Jurkat, Clone E6-1 (cell line): ENCODE results near the gene SOCS3.
A peak's percentile ranks its signal among the peaks of the same experiment; 100 is the strongest.

Experiments used
- DNase-seq: peaks from one replicate; pipeline ENCODE4 v3.0.0-alpha.2; 2011; ENCODE audit warnings: low read depth, low spot score
- H3K4me3 ChIP-seq: 2 replicates; pipeline ENCODE4 v1.5.1; 2011; ENCODE audit warnings: mild to moderate bottlenecking, low read length, control low read depth, moderate library complexity

SOCS3 gene

GRCh38 chr17:78372841-78373240 is 13.0 kb upstream of the SOCS3 start:
- H3K4me3 ChIP-seq, result no peak overlapping the region
- DNase-seq, result no peak

GRCh38 chr17:78371056-78371455 is 11.2 kb upstream of the SOCS3 start:
- H3K4me3 ChIP-seq, result no peak overlapping the region

DNA sequence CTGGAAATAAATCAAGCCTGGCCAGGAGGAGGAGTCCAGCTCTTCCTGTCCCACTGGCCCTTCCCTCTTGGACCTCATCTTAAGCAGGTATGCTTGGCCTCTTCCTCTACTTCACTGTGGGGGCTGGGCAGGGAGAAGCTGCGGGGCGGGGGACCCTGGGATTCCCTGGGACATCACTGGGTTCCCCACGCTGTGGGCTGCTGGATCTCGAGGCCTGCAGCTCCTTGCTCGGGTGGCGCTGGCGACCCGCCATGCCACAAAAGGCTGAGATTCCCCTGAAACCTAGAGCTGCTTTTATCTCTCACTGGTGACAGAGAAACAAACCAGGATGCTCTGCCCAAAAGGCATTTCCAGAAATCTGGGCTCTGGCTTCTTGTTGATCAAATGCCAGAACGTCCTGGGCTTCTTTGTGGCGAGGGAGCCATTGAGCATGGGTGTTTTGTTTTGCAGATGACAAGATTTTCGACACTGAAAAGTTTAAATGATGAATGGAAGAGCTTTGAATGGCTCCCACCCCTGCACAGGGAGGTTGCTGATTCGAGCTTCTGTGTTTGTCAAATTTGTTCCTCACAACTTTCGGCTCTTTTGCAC is 10.0 kb upstream of the SOCS3 start:
- no peak for DNase-seq

More at GRCh38 chr17:78371056-78371455, 11.2 kb upstream of the SOCS3 start:
- no peak for DNase-seq

DNA sequence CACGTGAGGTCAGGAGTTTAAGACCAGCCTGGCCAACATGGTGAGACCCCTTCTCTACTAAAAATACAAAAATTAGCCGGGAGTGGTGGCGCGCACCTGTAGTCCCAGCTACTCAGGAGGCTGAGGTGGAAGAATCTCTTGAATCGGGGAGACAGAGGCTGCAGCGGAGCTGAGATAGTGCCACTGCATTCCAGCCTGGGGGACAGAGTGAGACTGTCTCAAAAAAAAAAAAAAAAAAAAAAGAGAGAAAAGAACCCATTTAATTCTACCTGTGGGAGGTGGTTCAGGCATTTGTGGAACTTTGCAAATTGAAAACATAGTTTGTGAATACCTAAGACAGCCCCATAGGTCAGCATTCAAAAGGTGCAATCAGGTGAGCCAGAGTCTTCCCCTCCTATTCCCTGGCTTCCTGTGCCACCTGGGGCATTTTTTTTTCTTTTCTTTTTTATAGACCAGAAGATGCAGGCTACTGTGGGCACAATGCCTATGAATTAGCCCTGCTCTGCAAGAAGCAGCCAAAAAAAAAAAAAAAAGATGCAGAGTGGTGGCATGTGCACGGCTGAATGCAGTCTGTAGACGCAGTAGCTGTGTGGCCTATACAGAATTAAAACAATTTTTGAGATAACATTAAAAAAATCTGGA is 9.1 kb upstream of the SOCS3 start:
- no peak for DNase-seq
- no peak overlapping the region for H3K4me3 ChIP-seq

More for the DNA sequence above, 10.0 kb upstream of the SOCS3 start:
- H3K4me3 ChIP-seq, result no peak overlapping the region

GRCh38 chr17:78368348-78368747 is 8.5 kb upstream of the SOCS3 start:
- no peak for DNase-seq
- H3K4me3 ChIP-seq, result no peak overlapping the region

- no peak overlapping the region for H3K4me3 ChIP-seq
- DNase-seq, result no peak
Observed at GRCh38 chr17:78367193-78367592, 7.3 kb upstream of the SOCS3 start.

DNA sequence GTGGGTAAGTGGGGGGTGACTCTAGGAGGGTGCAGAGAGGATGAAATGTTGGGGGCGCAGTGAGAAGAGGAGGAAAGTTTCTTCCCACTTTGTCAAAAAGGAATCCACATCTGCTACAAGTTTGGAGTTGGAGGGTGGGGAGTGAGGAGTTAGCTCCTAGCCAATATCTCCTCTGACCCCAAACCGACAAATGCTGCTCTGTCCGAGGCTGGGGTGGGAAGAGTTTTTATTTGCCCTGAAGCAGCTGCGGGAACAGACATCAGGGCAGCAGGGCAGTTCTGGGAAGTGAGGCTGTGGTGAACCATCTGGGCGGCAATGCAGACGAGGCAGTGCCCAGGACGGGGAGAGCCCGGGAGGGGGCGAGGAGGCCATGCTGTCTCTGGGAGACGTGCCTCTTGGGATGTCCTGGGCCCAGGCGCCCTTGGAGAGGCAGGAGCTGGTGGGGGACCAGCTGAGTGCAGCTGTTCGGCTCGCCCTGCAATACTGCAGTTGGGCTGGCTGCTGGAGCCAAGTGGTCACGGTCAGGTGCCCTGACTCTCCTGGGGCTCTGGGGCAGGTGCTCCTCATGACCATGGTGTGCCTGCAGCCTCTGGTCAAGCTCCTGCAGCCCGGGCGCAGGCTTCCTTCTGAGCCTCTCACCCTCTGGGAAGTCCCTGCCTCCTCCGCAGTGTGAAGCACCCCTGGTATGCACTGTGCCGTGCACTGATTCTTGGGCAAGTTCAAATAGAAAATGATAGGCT is 6.4 kb upstream of the SOCS3 start:
- no peak overlapping the region for H3K4me3 ChIP-seq

GRCh38 chr17:78365561-78366108 is 5.8 kb upstream of the SOCS3 start:
- no peak for DNase-seq
- no peak overlapping the region for H3K4me3 ChIP-seq

More for the DNA sequence above, 6.4 kb upstream of the SOCS3 start:
- DNase-seq, result no peak

DNA sequence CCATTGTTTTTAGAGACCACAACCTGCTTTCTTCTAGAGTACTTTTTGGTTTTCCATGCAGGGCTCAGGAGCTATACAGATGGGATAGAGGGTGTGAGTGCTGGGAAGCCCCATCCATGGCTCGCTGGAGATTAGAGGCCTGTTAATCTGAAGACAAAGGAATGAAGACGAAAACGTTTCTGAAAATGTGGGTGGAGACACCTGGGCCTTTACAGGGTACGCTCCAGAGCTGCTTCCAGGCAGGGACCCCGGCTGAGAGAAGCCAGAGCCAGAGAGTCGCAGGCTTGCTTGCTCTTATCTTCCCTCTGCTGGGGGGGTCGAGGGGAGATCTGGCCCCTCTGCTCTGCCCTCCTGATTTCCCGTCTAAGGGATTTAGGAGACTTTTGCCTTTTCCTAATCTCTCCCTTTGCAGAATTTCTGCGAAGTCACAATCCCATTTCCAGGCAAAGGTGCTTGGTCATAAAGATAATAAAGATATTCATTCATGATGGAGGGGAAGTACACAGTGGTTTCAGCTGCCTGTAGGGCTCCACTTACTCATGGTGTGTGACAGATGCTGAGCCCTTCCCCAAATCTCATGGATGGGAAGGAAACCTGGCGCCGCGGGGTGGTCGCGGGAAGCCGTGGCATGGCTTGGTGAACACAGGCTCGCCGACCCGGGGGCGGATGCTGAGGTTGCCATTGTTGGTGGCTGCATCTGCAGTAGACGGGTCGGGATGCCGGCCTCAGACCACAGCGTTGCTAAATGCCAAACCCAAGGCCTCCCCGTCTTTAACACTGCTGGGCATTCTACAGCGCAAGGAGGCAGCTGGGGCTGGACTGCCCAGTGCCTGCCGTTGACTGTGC is 4.8 kb upstream of the SOCS3 start:
- H3K4me3 ChIP-seq, result no peak overlapping the region
- no peak for DNase-seq

DNA sequence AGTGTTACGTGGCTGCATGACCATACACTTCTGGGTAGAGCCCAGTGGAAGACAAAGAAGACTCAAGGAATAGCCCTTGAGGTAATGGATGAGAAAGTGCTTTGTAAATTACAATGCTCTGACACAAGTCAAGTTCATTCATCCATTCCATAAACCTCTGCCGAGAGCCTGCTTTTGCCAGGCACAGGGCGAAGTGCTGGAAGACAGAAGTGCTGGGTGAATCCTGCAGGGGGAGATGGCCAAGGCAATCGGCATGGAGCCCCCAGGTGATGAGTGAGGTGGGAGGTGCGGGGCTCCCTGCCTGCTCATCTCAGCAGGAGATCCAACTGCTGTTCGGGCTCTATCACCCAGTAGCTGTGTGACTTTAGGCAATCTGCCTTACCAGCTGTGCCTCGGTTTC is 2.8 kb upstream of the SOCS3 start:
- H3K4me3 ChIP-seq, result no peak overlapping the region
- no peak for DNase-seq

DNA sequence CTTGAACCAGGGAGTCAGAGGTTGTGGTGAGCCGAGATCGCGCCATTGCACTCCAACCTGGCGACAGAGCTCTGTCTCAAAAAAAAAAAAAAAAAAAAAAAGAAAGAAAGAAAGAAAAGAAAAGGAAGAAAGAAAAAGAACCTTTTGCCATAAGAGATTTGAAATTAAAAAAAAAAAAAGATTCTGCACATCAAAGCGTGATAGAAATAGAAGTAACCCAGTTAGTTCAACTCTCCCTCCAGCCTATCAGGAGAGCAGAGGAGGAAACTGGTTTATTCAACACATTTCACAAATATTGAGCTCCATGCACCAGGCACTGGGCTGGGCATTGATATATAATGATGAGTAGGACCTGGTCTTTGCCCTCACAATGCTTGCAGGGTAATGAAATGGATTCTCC is 2.4 kb upstream of the SOCS3 start:
- no peak for DNase-seq
- no peak overlapping the region for H3K4me3 ChIP-seq

- H3K4me3 ChIP-seq, result no peak overlapping the region
Observed at GRCh38 chr17:78361225-78361701, 1.4 kb upstream of the SOCS3 start.

DNA sequence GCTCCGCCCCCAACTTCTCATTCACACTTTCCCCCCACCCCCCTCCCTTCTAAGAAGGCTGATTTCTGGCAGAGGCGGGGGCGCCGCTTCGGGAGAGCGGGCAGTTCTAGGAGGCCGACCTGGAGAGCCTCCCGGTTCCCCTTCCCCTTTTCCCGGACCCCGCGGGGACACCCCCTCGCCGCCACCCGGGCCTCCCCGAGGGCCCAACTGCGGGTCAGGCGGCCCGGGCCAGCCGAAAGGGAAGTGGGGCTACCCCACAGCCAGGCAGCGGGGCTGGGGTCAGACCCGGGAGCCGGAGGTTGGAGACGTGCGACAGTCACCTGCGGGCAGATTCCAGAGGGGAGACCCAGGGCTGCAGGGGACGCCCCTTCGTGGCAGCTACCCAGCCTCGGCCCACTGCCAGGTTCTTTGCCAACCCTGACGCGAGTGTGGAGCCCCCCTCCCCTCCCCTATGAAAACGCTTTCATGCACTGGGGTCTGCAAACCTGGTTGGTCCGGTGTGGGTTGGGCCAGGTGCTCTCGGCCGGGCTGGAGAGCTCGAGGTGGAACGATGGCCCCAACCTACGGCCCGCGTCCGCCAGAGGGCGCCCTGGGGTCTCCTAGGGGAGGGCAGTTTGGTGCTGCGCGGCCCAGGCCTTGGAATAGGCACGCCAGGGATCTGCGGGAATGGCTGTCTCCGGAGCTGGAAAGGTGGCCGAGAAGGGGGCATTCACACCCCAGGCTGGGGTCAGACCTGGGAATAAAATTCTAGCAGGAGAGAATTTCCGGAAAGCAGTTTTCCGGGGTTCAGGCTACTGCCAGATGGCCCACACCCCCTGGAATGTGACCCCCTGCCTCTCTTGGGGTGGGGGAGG is 721 bp upstream of the SOCS3 start:
- DNase-seq, result no peak
- peak overlapping the region; percentile 47 for H3K4me3 ChIP-seq

More at GRCh38 chr17:78361225-78361701, 1.4 kb upstream of the SOCS3 start:
- DNase-seq, result no peak

- H3K4me3 ChIP-seq, result peak overlapping the region; percentile 47
- no peak for DNase-seq
Observed at GRCh38 chr17:78359321-78359996, 418 bp downstream of the SOCS3 start.

- H3K4me3 ChIP-seq, result no peak overlapping the region
- no peak for DNase-seq
Observed at GRCh38 chr17:78358538-78359320, 1.1 kb downstream of the SOCS3 start.

DNA sequence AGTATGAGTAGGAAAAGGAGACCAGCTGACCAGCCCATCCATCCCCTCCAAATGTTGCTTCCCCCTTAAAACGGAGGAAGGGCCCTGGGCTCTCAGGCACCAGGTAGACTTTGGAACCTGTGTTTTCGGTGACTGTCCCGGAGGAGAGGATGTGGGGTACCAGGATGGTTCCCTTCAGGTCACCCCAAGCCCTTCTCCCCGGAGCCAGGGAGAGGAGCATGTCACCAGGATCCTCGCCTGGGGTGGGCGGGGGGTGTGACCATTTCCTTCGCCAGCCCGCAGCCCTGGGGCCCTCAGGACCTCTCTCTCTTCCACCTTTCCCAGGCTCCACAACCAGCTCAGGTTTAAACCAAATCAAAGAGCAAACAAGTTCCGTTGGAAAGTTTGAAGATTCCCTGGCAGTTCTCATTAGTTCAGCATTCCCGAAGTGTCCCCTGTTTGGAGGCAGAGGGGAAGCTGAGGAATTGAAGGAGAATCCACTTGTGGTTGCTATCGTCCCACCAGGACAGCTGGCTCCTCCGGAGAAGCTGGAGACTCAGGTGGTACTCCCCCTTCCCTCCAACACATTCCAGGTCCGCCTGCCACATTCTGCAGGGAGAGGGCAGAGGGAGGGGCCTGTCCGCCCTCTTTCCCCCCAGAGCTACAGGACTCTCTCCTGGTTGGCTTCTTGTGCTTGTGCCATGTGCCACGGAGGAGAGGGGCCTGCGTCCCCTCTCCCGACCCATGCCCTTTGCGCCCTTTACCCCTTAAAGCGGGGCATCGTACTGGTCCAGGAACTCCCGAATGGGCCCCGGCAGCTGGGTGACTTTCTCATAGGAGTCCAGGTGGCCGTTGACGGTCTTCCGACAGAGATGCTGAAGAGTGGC is 2.0 kb downstream of the SOCS3 start:
- DNase-seq, result no peak
- no peak overlapping the region for H3K4me3 ChIP-seq
